Spleen (tissue), 11 donors: ENCODE results near the gene HES6. TPM values are rescaled to one million over a fixed set of nuclear protein-coding genes. Genes with fewer than 3 reads are reported as not detected.

Experiments used
- DNase-seq: peaks from one replicate; pipeline ENCODE4 v3.0.0-alpha.2; 2020
- H3K27ac ChIP-seq, 8 donors: fragments of 200-600 bp; sonication (generic) in 7 of 8; 1 replicate in 4 of 8; 2 replicates in 4 of 8; pipeline versions ENCODE4 v1.5.0 to v1.8.0; 2016 to 2021; ENCODE audit warnings: inconsistent platforms in 4 of 8, mild to moderate bottlenecking in 4 of 8, moderate library complexity in 1 of 8
- H3K27me3 ChIP-seq, 7 donors: fragments of 200-600 bp; sonication (generic) in 6 of 7; replicated peaks in 1 of 7; 1 replicate in 4 of 7; 2 replicates in 3 of 7; pipeline versions ENCODE4 v1.5.0 to v1.8.0; 2016 to 2021; ENCODE audit warnings: inconsistent platforms in 3 of 7, mild to moderate bottlenecking in 1 of 7
- H3K36me3 ChIP-seq, 6 donors: fragments of 200-600 bp; sonication (generic) in 5 of 6; 1 replicate in 4 of 6; 2 replicates in 2 of 6; pipeline versions ENCODE4 v1.5.0 to v1.8.0; 2016 to 2021; ENCODE audit warnings: inconsistent platforms in 2 of 6
- H3K4me1 ChIP-seq, 6 donors: fragments of 200-600 bp; sonication (generic) in 5 of 6; 1 replicate in 3 of 6; 2 replicates in 3 of 6; pipeline versions ENCODE4 v1.5.0 to v1.8.0; 2016 to 2021; ENCODE audit warnings: inconsistent platforms in 3 of 6
- H3K4me3 ChIP-seq, 8 donors: fragments of 200-600 bp; sonication (generic) in 7 of 8; 1 replicate in 4 of 8; 2 replicates in 4 of 8; pipeline versions ENCODE4 v1.5.0 to v1.8.0; 2016 to 2021; ENCODE audit warnings: inconsistent platforms in 4 of 8, mild to moderate bottlenecking in 4 of 8, moderate library complexity in 2 of 8
- H3K9me3 ChIP-seq, 8 donors: fragments of 200-600 bp; sonication (generic) in 7 of 8; 1 replicate in 4 of 8; 2 replicates in 4 of 8; pipeline versions ENCODE4 v1.5.0 to v1.8.0; 2016 to 2021; ENCODE audit warnings: inconsistent platforms in 4 of 8
- CTCF ChIP-seq, 11 experiments: fragments of 200-600 bp in 7 of 11; fragments of 450-650 bp in 4 of 11; sonication (generic) in 4 of 11; IDR thresholded peaks in 8 of 11; conservative IDR thresholded peaks in 3 of 11; 1 replicate in 7 of 11; 2 replicates in 4 of 11; pipeline versions ENCODE4 v1.4.0 to v1.8.0; 2016 to 2021; ENCODE audit warnings: antibody characterized with exemption in 11 of 11, inconsistent platforms in 4 of 11, mild to moderate bottlenecking in 1 of 11
- POLR2A ChIP-seq, 3 donors: fragments of 450-650 bp; IDR thresholded peaks; one replicate each; pipeline ENCODE4 v1.5.1; 2017; ENCODE audit warnings: antibody characterized with exemption in 3 of 3, mild to moderate bottlenecking in 1 of 3
- POLR2AphosphoS5 ChIP-seq, 3 donors: sonication (generic); formaldehyde crosslinking; IDR thresholded peaks; one replicate each; pipeline ENCODE4 v1.5.1; 2017; ENCODE audit warnings: antibody characterized with exemption in 3 of 3
- WGBS, 5 donors: extraction: QIAGEN DNeasy Blood & Tissue Kit in 3 of 5; methylation state at CpG; one replicate each; pipeline versions ENCODE4 v1.1.5 to v1.1.7; 2013 to 2018; 5-methylcytosine and 5-hydroxymethylcytosine counted together
- intact Hi-C: fragments of 100-400 bp; cut with DNase I; formaldehyde crosslinking; loops from one replicate; pipeline ENCODE4 v1.15.0; 2023; ENCODE audit warnings: low total_unique reads
- polyA plus RNA-seq, 3 donors: library from polyadenylated mRNA; stranded (reverse); fragments of 200-250 nt; gene quantifications; one replicate each; pipeline ENCODE4 v1.2.1, GENCODE V29; 2013
- total RNA-seq, 7 donors: library from RNA; depleted of rRNA in 3 of 7; stranded (reverse); fragments of >200 nt in 3 of 7; fragmentation: NEBNext Ultra II Directional in 4 of 7; extraction: Animal tissue kit (Norgen Biotek cat#: 25700) in 4 of 7; gene quantifications; one replicate each; pipeline versions ENCODE4 v1.1.0 to v1.2.1, GENCODE V29; 2016 to 2021
- donor health status: healthy with polysubstance abuse.
- donor health status: DM: no; HTN: no; CAD: no; lungs with moderate emphysema.
- donor health status: DM: no; HTN: no; CAD: no.
- donor health status: Bipolar disorder and iron deficiency.
- donor health status: healthy.
- donor health status: DM: no; HTN: no; CAD: no.
- donor health status: DM: yes; HTN: yes; CAD: no.

HES6 gene
- total and polyA plus RNA-seq, 10 donors = 3.9 to 22.7 (median 8.3) TPM

- intact Hi-C loops = no loop called here
- Histone ChIP-seq H3K9me3 (no peaks in the 10 kb centered on the region), H3K4me3 (no peak overlapping the region), H3K27ac (no peak overlapping the region), H3K27me3 (no peaks in the 10 kb centered on the region), H3K36me3 (peaks cover 0 to 98% (median 81%) of the 10 kb centered on the region in 6 donors), H3K4me1 (peaks cover 0 to 15% (median 0%) of the 10 kb centered on the region in 6 donors)
- TF ChIP-seq POLR2A (IDR thresholded peaks at IDR 0.05) (no peak), CTCF (IDR thresholded peaks at IDR 0.05 in 8 of 11, conservative IDR thresholded peaks at IDR 0.05 in 3 of 11) (no peak), POLR2AphosphoS5 (IDR thresholded peaks at IDR 0.05) (no peak)
- WGBS, 5 donors = 78 to 89% (median 89%) methylated on average over 12 to 13 of the region's 13 CpGs
- no peak for DNase-seq
Observed at GRCh38 chr2:238271061-238271554, 31.3 kb upstream of the HES6 start.

- no peak for TF ChIP-seq POLR2A (IDR thresholded peaks at IDR 0.05)
- TF ChIP-seq POLR2AphosphoS5 (IDR thresholded peaks at IDR 0.05) = no peak
- TF ChIP-seq CTCF (IDR thresholded peaks at IDR 0.05 in 8 of 11, conservative IDR thresholded peaks at IDR 0.05 in 3 of 11) = no peak
- Histone ChIP-seq H3K36me3 (peaks cover 0 to 97% (median 78%) of the 10 kb centered on the region in 6 donors), H3K9me3 (no peaks in the 10 kb centered on the region), H3K4me3 (no peak overlapping the region), H3K4me1 (peaks cover 0 to 15% (median 0%) of the 10 kb centered on the region in 6 donors), H3K27me3 (no peaks in the 10 kb centered on the region), H3K27ac (no peak overlapping the region)
- intact Hi-C loops = no loop called here
- DNase-seq = no peak
- WGBS, 5 donors = 85 to 95% (median 92%) methylated on average over 7 to 9 of the region's 9 CpGs
Observed at GRCh38 chr2:238270606-238271005, 30.8 kb upstream of the HES6 start.

GRCh38 chr2:238269741-238270140 lies 29.9 kb upstream of the HES6 start:
- 94 to 98% (median 97%) methylated on average over 5 to 6 of the region's 6 CpGs for WGBS, 5 donors
- peaks cover 0 to 19% (median under 1%) of the 10 kb centered on the region in 6 donors for H3K4me1 ChIP-seq
- H3K9me3 ChIP-seq = no peaks in the 10 kb centered on the region
- H3K4me3 ChIP-seq = no peak overlapping the region
- peaks cover 0 to 97% (median 69%) of the 10 kb centered on the region in 6 donors for H3K36me3 ChIP-seq
- H3K27me3 ChIP-seq = no peaks in the 10 kb centered on the region
- no peak overlapping the region for H3K27ac ChIP-seq
- TF ChIP-seq CTCF (IDR thresholded peaks at IDR 0.05 in 8 of 11, conservative IDR thresholded peaks at IDR 0.05 in 3 of 11) (no peak), POLR2A (IDR thresholded peaks at IDR 0.05) (no peak), POLR2AphosphoS5 (IDR thresholded peaks at IDR 0.05) (no peak)
- DNase-seq = no peak
- intact Hi-C loops = no loop called here

- Histone ChIP-seq H3K27me3 (no peaks in the 10 kb centered on the region), H3K4me1 (peaks cover 8 to 31% (median 16%) of the 10 kb centered on the region in 6 donors), H3K9me3 (no peaks in the 10 kb centered on the region), H3K4me3 (no peak overlapping the region), H3K27ac (no peak overlapping the region), H3K36me3 (peaks cover 0 to 87% (median 54%) of the 10 kb centered on the region in 6 donors)
- intact Hi-C loops = no loop called here
- 92 to 98% (median 96%) methylated on average over 20 of the region's 20 CpGs for WGBS, 5 donors
- TF ChIP-seq POLR2A (IDR thresholded peaks at IDR 0.05) = no peak
- no peak for TF ChIP-seq POLR2AphosphoS5 (IDR thresholded peaks at IDR 0.05)
- TF ChIP-seq CTCF (IDR thresholded peaks at IDR 0.05 in 8 of 11, conservative IDR thresholded peaks at IDR 0.05 in 3 of 11) = no peak
- DNase-seq = no peak
Observed at GRCh38 chr2:238267884-238268680, 28.2 kb upstream of the HES6 start.
